Measurements from ENCODE around the gene PIK3AP1.
"Not testable (repeated sequence)": the region's sequence is repeated elsewhere in the genome, so short reads cannot be mapped to it uniquely, and the experiment has no call there.

PIK3AP1 gene

GRCh38 chr10:96586419-96587263, 133.7 kb downstream of the PIK3AP1 start, which contains the start of gene TM9SF3:
TM9SF3 (minus strand) TSS chr10:96587012; CDS start chr10:96586835, 177 bp downstream.
- in situ Hi-C loops (cut with MboI; ENCODE audit: low sequenced_read_pairs), result no loop called here

- in situ Hi-C loops (cut with MboI; ENCODE audit: low sequenced_read_pairs), result no loop called here
Observed at GRCh38 chr10:96585736-96586418, 134.4 kb downstream of the PIK3AP1 start.

GRCh38 chr10:96584474-96584873, 135.8 kb downstream of the PIK3AP1 start:
- in situ Hi-C loops (cut with MboI; ENCODE audit: low sequenced_read_pairs), result no loop called here

- in situ Hi-C loops (cut with MboI; ENCODE audit: low sequenced_read_pairs), result no loop called here
Observed at GRCh38 chr10:96584035-96584434, 136.3 kb downstream of the PIK3AP1 start.

DNA sequence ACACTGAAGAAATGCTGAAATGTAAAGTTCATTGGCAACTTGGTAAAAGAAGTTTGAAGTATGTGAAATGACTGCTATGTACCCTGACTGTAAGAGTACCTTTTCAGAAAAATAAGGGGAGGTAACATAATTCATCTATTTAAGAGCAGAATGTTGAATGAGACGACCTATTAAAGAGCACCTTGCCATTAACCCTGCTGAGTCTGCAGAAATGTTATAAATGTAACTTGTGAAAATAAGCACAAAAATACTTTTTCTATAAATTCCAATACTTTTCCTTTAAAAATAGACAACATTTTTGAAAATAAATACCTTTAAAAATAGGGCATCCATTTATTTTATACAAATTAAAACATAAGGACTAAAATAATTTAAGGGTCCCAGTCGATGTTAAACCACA, 141.2 kb downstream of the PIK3AP1 start:
- in situ Hi-C loops (cut with MboI; ENCODE audit: low sequenced_read_pairs), result no loop called here

DNA sequence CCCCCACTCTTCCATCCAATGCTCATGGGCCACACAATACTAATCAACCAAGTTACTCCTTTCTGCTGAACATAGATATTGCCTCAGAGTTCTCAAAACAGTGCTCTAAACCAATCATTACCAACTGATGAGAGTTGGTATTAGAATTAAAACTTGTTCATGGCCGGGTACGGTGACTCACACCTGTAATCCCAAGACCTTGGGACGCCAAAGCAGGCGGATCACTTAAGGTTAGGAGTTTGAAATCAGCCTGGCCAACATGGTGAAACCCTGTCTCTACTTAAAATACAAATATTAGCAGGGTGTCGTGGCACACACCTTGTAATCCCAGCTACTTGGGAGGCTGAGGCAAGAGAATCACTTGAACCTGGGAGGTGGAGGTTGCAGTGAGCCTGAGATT, 141.7 kb downstream of the PIK3AP1 start:
- in situ Hi-C loops (cut with MboI; ENCODE audit: low sequenced_read_pairs), result no loop called here

DNA sequence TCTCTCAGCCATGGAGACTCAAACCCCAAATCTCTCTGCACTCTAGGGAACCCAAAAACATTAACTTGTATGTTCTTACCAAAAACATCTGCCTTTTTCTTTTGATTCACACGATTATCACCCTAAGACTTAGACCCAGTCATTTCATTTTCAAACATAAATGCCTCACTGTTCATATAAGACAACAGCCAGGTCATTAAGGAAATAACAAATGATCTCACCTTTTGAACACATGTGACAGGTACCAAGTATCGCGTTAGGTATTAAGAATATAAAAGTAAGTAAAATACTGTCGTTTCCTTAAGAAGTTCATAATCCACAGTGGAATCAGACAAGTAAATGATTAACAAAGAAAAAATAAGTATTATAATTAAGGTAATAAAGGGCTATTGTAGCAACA, 142.3 kb downstream of the PIK3AP1 start:
- in situ Hi-C loops (cut with MboI; ENCODE audit: low sequenced_read_pairs), result no loop called here

- in situ Hi-C loops (cut with MboI; ENCODE audit: low sequenced_read_pairs), result no loop called here
Observed at GRCh38 chr10:96577069-96577468, 143.2 kb downstream of the PIK3AP1 start.

DNA sequence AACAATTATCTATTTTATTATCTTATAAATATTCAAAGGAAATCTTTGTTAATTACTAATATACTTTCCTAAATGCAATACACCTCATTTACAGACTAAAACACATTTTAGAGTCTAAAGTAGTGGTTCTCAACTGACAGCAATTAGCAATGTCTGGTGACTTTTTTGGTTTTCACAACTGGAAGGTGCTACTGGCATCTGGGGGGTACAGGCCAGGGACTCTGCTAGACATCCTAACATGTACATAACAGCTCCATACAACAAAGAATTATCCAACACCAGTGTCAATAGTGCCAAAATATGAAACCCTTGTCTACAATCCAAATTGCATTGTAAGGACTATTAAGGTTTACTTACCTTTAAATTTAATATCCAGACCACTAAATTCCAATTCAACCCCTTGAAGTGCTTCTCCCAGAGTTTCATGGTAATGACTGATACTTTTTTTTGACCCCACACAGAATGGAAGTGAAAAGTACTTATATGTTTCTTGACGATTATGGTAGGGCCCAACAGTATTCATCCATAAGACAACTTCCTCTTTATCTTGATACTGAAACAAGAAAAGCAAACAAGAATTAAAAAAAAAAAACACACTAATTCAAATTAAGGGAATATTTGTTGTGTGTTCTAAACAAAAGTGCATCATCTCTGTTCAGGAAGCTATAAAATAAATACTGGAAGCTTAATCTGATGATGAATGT, 143.9 kb downstream of the PIK3AP1 start:
- in situ Hi-C loops (cut with MboI; ENCODE audit: low sequenced_read_pairs), result no loop called here

GRCh38 chr10:96574564-96574963, 145.8 kb downstream of the PIK3AP1 start:
- in situ Hi-C loops (cut with MboI; ENCODE audit: low sequenced_read_pairs), result not testable (repeated sequence)

DNA sequence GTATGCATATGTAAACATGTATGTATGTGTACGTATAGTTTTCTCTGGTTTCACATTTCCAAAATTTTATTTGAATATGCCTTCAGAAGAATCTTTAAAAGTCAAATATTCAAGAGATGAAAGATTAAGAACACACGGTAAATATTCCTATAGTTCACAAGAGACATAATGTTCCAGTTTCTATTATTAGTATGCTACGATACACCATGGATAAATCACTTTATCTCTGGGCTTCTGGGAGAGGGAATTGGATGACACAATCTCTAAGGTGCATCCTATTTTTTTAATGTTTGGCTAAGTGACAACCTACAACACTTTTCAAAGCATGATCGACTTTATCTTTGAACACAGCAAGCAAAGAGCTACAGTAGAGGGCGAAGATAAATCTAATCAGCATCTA, 147.3 kb downstream of the PIK3AP1 start:
- in situ Hi-C loops (cut with MboI; ENCODE audit: low sequenced_read_pairs), result no loop called here

DNA sequence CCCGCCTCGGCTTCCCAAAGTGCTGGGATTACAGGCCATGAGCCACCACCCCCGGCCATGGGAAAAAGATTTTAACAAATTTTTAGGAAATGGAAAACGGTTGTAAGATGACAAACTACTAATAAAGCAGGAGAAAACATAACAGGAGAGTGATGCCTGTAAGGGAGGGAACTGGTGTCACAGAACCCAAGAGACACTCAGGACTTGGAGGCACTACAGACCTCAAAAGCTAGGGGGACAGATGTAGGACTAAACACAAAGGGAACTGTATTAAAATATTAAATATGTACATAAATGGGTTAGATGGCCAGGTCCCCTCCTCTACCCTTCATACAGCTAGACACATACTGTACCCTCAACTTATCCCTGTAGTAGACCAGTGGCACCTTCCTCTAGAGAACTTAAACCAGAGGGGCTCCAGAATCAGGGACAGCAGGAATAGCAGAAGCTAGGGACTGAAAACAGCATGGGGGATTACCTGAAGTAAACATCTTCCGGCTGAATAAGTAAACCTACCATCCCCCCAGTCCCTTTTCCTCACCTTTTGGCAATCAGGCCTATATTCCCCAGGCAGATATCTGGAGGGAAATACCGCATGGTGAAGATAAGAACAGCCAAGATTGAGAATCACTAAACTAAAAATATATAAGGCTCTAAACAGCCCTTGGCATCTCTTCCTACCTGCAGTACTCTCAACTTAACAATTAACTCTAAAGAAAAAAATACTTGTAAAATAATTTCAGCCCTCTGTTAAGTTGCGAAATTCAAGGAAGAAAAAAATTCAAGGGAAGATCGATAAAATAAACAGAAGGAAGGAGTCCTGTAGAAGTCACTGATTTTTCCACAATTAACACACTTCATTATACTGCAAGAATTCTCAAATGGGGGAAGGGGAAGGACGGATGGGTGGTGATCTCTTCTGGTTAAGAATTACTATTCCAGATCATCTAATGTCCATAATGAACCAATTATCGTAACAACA, 149.0 kb downstream of the PIK3AP1 start:
- in situ Hi-C loops (cut with MboI; ENCODE audit: low sequenced_read_pairs), result no loop called here

DNA sequence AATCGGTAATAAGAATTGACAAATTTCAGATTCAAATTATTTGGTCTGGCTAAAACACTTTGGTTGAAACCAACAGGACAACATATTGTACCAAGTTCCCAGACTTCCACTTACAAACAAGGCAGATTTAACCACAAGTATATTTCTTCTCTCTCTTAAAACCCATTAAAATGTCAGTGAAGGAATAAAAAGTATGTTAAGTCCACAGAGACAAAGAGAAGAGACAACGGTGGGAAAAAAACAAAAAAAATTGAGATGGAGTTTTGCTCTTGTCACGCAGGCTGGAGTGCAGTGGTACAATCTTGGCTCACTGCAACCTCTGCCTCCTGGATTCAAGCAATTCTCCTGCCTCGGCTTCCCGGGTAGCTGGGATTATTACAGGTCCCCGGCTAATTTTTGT, 149.8 kb downstream of the PIK3AP1 start:
- in situ Hi-C loops (cut with MboI; ENCODE audit: low sequenced_read_pairs), result no loop called here

DNA sequence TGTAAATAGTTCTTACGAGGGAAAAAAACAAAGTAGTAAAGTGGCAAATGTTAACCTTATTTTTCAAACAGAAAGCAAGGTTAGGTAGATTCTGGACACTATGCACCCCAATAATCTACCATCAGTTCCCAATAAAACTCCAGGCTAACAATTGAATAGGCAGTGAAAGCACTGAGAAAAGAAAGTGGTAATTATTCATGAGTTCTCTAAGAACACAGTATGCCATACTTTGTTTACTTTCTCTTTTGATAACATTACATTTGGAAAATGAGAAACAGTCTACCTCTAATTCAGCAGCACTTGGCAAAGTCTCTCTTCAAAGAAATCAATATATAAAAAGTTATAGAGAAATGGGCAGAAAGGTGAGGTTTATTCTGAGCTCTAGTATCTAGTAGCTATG, 151.9 kb downstream of the PIK3AP1 start:
- in situ Hi-C loops (cut with MboI; ENCODE audit: low sequenced_read_pairs), result no loop called here

DNA sequence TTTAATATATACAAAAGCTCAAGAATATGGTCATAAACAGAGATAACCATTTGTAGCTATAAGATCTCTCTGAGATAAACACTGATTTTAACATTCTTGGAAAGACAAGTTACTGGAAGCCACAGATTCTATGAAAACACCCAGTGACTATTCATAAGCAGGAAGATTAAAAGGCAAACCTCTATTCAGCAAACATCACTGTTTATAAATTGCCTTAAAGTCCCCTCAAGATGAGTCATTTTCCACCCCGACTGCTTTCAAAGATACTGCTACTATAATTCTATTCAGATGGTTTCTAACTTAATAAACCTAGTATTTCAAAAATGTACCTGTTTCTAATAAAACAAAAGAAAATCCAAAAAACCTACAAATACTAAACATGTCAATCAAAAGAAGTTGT, 154.5 kb downstream of the PIK3AP1 start:
- in situ Hi-C loops (cut with MboI; ENCODE audit: low sequenced_read_pairs), result no loop called here

GRCh38 chr10:96560966-96561887, 159.1 kb downstream of the PIK3AP1 start:
- in situ Hi-C loops (cut with MboI; ENCODE audit: low sequenced_read_pairs), result no loop called here

GRCh38 chr10:96560489-96560888, 159.8 kb downstream of the PIK3AP1 start:
- in situ Hi-C loops (cut with MboI; ENCODE audit: low sequenced_read_pairs), result no loop called here

GRCh38 chr10:96556003-96556402, 164.3 kb downstream of the PIK3AP1 start:
- in situ Hi-C loops (cut with MboI; ENCODE audit: low sequenced_read_pairs), result no loop called here

DNA sequence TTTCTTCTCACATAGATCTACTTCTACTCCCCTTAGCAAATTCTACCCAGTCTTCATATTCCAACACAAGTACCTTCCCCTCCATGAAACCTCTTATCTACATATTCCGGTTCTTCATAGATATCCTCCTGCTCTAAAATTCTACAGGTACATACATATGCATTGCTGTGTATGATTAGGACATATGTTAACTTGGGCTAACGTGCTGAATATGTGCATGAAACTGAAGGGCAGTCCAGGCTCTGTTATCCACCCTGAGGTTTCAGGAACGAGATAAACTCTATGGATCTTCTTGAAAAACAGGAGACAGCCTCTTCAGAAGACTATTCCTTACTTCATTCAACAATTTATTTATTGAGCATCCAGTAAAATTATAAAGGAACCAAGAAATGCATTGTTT, 165.0 kb downstream of the PIK3AP1 start:
- in situ Hi-C loops (cut with MboI; ENCODE audit: low sequenced_read_pairs), result no loop called here
